CD4-positive, CD25-positive, alpha-beta regulatory T cell (primary cell): ENCODE results near the gene TWNK. TPM values are rescaled to one million over a fixed set of nuclear protein-coding genes. Genes with fewer than 3 reads are reported as not detected.

Experiments used
- ATAC-seq, 2 donors: fragments of 150-1000 bp; cut with Tn5 transposase; one replicate each; pipeline ENCODE4 v1.10.0; 2021; ENCODE audit warnings: low read depth in 2 of 2, moderate number of reproducible peaks in 2 of 2, moderate library complexity in 1 of 2
- DNase-seq, 3 donors: peaks; one replicate each; pipeline versions ENCODE4 v3.0.0 to v3.0.0-alpha.2; 2012 to 2022; ENCODE audit warnings: mixed read lengths in 1 of 3
- H3K27ac ChIP-seq: one replicate; pipeline ENCODE4 v1.7.0; 2013; ENCODE audit warnings: mild to moderate bottlenecking, low read length; ENCODE audit not compliant: insufficient read depth, poor library complexity, severe bottlenecking
- H3K27me3 ChIP-seq: one replicate; pipeline ENCODE4 v1.7.0; 2013; ENCODE audit warnings: low read length; ENCODE audit not compliant: control insufficient read depth, insufficient read depth
- H3K36me3 ChIP-seq: one replicate; pipeline ENCODE4 v1.7.0; 2013; ENCODE audit warnings: mild to moderate bottlenecking, low read length, moderate library complexity; ENCODE audit not compliant: control insufficient read depth, insufficient read depth
- H3K4me1 ChIP-seq: 2 replicates; pipeline ENCODE4 v1.7.0; 2013; ENCODE audit warnings: mild to moderate bottlenecking, low read length; ENCODE audit not compliant: insufficient read depth, control insufficient read depth, poor library complexity, severe bottlenecking
- H3K4me3 ChIP-seq: one replicate; pipeline ENCODE4 v1.7.0; 2013; ENCODE audit warnings: low read depth, mild to moderate bottlenecking, low read length, moderate library complexity
- H3K9me3 ChIP-seq, 2 experiments: 1 replicate in 1 of 2; 2 replicates in 1 of 2; pipeline ENCODE4 v1.7.0; 2013; ENCODE audit warnings: low read length in 2 of 2, mild to moderate bottlenecking in 1 of 2, moderate library complexity in 1 of 2; ENCODE audit not compliant: control insufficient read depth in 2 of 2
- H3K27ac Mint-ChIP-seq, 3 donors: one replicate each; pipeline ENCODE4 v1.8.0; 2020 to 2022; ENCODE audit warnings: mild to moderate bottlenecking in 3 of 3, mixed read lengths in 3 of 3, moderate library complexity in 2 of 3
- H3K27me3 Mint-ChIP-seq: one replicate; pipeline ENCODE4 v1.8.0; 2022; ENCODE audit warnings: mild to moderate bottlenecking, mixed read lengths
- H3K36me3 Mint-ChIP-seq: one replicate; pipeline ENCODE4 v1.8.0; 2020; ENCODE audit warnings: mixed read lengths
- H3K4me1 Mint-ChIP-seq, 4 donors: one replicate each; pipeline ENCODE4 v1.8.0; 2020 to 2022; ENCODE audit warnings: mixed read lengths in 4 of 4, mild to moderate bottlenecking in 1 of 4
- H3K4me3 Mint-ChIP-seq, 4 donors: one replicate each; pipeline ENCODE4 v1.8.0; 2020 to 2022; ENCODE audit warnings: mild to moderate bottlenecking in 4 of 4, mixed read lengths in 4 of 4, moderate library complexity in 3 of 4
- H3K9me3 Mint-ChIP-seq, 7 donors: one replicate each; pipeline ENCODE4 v1.8.0; 2020 to 2022; ENCODE audit warnings: mixed read lengths in 7 of 7, mild to moderate bottlenecking in 3 of 7, moderate library complexity in 2 of 7
- polyA plus RNA-seq, 4 donors: library from polyadenylated mRNA; unstranded; fragments of 300-500 nt; fragmentation: Illumina TruSeq; gene quantifications; one replicate each; pipeline ENCODE4 v1.2.3, GENCODE V29; 2021
- total RNA-seq: library from RNA; stranded (reverse); gene quantifications from one replicate; pipeline ENCODE4 v1.2.3, GENCODE V29; 2022

Gene TWNK
- 3.4 TPM for total RNA-seq
- polyA plus RNA-seq, result 10 to 100 TPM in 1 of 4 donors, 1 to 10 TPM in 3; 3.8 to 12.8 (median 6.7) TPM

- Histone ChIP-seq H3K27ac (peak within 1 kb of the TSS; percentile 76), H3K9me3 (no peaks in the 10 kb centered on the region), H3K36me3 (peaks cover 26% of the 10 kb centered on the region), H3K4me1 (peaks cover 27% of the 10 kb centered on the region), H3K4me3 (peak within 1 kb of the TSS; percentile 82), H3K27me3 (no peaks in the 10 kb centered on the region)
- ATAC-seq, result peak; percentile 93 to 94
- peaks cover 26% of the 10 kb centered on the region for H3K36me3 Mint-ChIP-seq
- peak; percentile 78 to 90 (median 87) for DNase-seq
- peak within 1 kb of the TSS; percentile 57 to 92 (median 79) for H3K27ac Mint-ChIP-seq
- H3K9me3 Mint-ChIP-seq, result no peaks in the 10 kb centered on the region
- H3K4me1 Mint-ChIP-seq, result peaks cover 0 to 69% (median 36%) of the 10 kb centered on the region in 4 donors
- peak within 1 kb of the TSS; percentile 96 to 99 (median 98) for H3K4me3 Mint-ChIP-seq
- no peaks in the 10 kb centered on the region for H3K27me3 Mint-ChIP-seq
Observed at GRCh38 chr10:100986952-100987684, at the start of gene TWNK, which contains the start of gene MRPL43. TSS of gene TWNK (plus strand) at chr10:100987543. CDS start at chr10:100988211, 668 bp downstream. TSS of gene MRPL43 (minus strand) at chr10:100987497. CDS start at chr10:100987443, 54 bp downstream.

- no peaks in the 10 kb centered on the region for H3K9me3 Mint-ChIP-seq
- H3K4me3 ChIP-seq, result no peak overlapping the region
- peaks cover 3 to 27% (median 15%) of the 10 kb centered on the region in 4 donors for H3K4me1 Mint-ChIP-seq
- ATAC-seq (no peak), DNase-seq (no peak)
- peaks cover 31% of the 10 kb centered on the region for H3K36me3 Mint-ChIP-seq
- no peak overlapping the region for H3K27ac ChIP-seq
- no peak overlapping the region for H3K4me3 Mint-ChIP-seq
- H3K27me3 ChIP-seq, result no peaks in the 10 kb centered on the region
- peak overlapping the region in 1 of 3 donors; percentile 21 for H3K27ac Mint-ChIP-seq
- H3K36me3 ChIP-seq, result peaks cover 45% of the 10 kb centered on the region
- H3K4me1 ChIP-seq, result peaks cover 4% of the 10 kb centered on the region
- H3K9me3 ChIP-seq, result no peaks in the 10 kb centered on the region
- H3K27me3 Mint-ChIP-seq, result no peaks in the 10 kb centered on the region
Observed at GRCh38 chr10:100939763-100940344, 47.5 kb upstream of the TWNK start.

- Mint-ChIP-seq H3K9me3 (no peaks in the 10 kb centered on the region), H3K27me3 (no peaks in the 10 kb centered on the region), H3K36me3 (peaks cover 40% of the 10 kb centered on the region), H3K4me1 (peaks cover 10 to 27% (median 14%) of the 10 kb centered on the region in 4 donors), H3K27ac (no peak overlapping the region), H3K4me3 (no peak overlapping the region)
- Histone ChIP-seq H3K36me3 (peaks cover 67% of the 10 kb centered on the region), H3K9me3 (no peaks in the 10 kb centered on the region), H3K27me3 (no peaks in the 10 kb centered on the region), H3K4me3 (no peak overlapping the region), H3K27ac (no peak overlapping the region), H3K4me1 (peaks cover 4% of the 10 kb centered on the region)
- ATAC-seq (no peak), DNase-seq (no peak)
Observed at GRCh38 chr10:100942229-100942628, 45.1 kb upstream of the TWNK start.

DNA sequence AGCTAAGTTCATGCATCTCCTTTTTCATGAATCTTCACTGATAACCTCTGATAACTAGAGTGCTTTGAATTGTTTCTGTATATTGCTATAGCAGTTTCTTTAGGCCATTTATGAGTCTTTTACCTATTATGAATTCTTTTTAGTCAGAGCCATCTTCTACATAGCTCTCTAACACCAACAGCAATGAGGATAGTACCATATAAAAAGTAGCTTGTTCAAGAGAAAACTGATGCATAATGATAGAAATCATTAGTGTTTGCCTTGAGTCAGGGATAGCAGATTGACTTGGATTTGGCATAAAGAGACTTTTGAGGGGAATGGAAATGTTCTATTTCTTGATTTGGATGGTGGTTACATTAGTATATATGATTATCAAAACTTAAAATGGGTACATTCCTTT is 43.8 kb upstream of the TWNK start:
- Mint-ChIP-seq H3K27me3 (no peaks in the 10 kb centered on the region), H3K4me1 (peaks cover 10 to 27% (median 14%) of the 10 kb centered on the region in 4 donors), H3K9me3 (no peaks in the 10 kb centered on the region), H3K36me3 (peaks cover 42% of the 10 kb centered on the region), H3K4me3 (no peak overlapping the region), H3K27ac (peak overlapping the region in 2 of 3 donors; percentile 32 to 61)
- Histone ChIP-seq H3K27ac (peak overlapping the region; percentile 14), H3K27me3 (no peaks in the 10 kb centered on the region), H3K4me3 (no peak overlapping the region), H3K4me1 (peaks cover 4% of the 10 kb centered on the region), H3K9me3 (no peaks in the 10 kb centered on the region), H3K36me3 (peaks cover 69% of the 10 kb centered on the region)
- ATAC-seq, result no peak
- no peak for DNase-seq

- H3K36me3 ChIP-seq, result peaks cover 71% of the 10 kb centered on the region
- H3K9me3 Mint-ChIP-seq, result no peaks in the 10 kb centered on the region
Observed at GRCh38 chr10:100945754-100946153, 41.6 kb upstream of the TWNK start.

GRCh38 chr10:100948916-100949315 is 38.4 kb upstream of the TWNK start:
- Histone ChIP-seq H3K27ac (no peak overlapping the region), H3K36me3 (peaks cover 69% of the 10 kb centered on the region), H3K9me3 (no peaks in the 10 kb centered on the region), H3K4me1 (no peaks in the 10 kb centered on the region), H3K4me3 (no peak overlapping the region), H3K27me3 (no peaks in the 10 kb centered on the region)
- no peaks in the 10 kb centered on the region for H3K9me3 Mint-ChIP-seq
- H3K4me3 Mint-ChIP-seq, result no peak overlapping the region
- no peaks in the 10 kb centered on the region for H3K27me3 Mint-ChIP-seq
- no peak overlapping the region for H3K27ac Mint-ChIP-seq
- H3K36me3 Mint-ChIP-seq, result peaks cover 37% of the 10 kb centered on the region
- H3K4me1 Mint-ChIP-seq, result peaks cover 0 to 7% (median 4%) of the 10 kb centered on the region in 4 donors
- no peak for ATAC-seq
- no peak for DNase-seq

More at GRCh38 chr10:100945754-100946153, 41.6 kb upstream of the TWNK start:
- Mint-ChIP-seq H3K4me1 (peaks cover 10 to 21% (median 13%) of the 10 kb centered on the region in 4 donors), H3K36me3 (peaks cover 43% of the 10 kb centered on the region), H3K27ac (no peak overlapping the region), H3K4me3 (no peak overlapping the region), H3K27me3 (no peaks in the 10 kb centered on the region)
- Histone ChIP-seq H3K27me3 (no peaks in the 10 kb centered on the region), H3K27ac (no peak overlapping the region), H3K9me3 (no peaks in the 10 kb centered on the region), H3K4me1 (peaks cover 4% of the 10 kb centered on the region), H3K4me3 (no peak overlapping the region)
- DNase-seq, result no peak
- ATAC-seq, result no peak

GRCh38 chr10:100960251-100960650 is 27.1 kb upstream of the TWNK start:
- H3K27me3 ChIP-seq, result no peaks in the 10 kb centered on the region
- H3K36me3 Mint-ChIP-seq, result peaks cover 44% of the 10 kb centered on the region
- no peak overlapping the region for H3K27ac ChIP-seq
- H3K27me3 Mint-ChIP-seq, result no peaks in the 10 kb centered on the region
- H3K4me1 Mint-ChIP-seq, result peaks cover 0 to 7% (median 5%) of the 10 kb centered on the region in 4 donors
- H3K9me3 ChIP-seq, result no peaks in the 10 kb centered on the region
- peaks cover 68% of the 10 kb centered on the region for H3K36me3 ChIP-seq
- ATAC-seq, result no peak
- no peaks in the 10 kb centered on the region for H3K4me1 ChIP-seq
- no peak for DNase-seq
- no peak overlapping the region for H3K4me3 ChIP-seq
- no peak overlapping the region for H3K4me3 Mint-ChIP-seq
- no peaks in the 10 kb centered on the region for H3K9me3 Mint-ChIP-seq
- no peak overlapping the region for H3K27ac Mint-ChIP-seq
